Neural progenitor cell (in vitro differentiated cells): ENCODE results near the gene SCAPER. TPM values are rescaled to one million over a fixed set of nuclear protein-coding genes. Genes with fewer than 3 reads are reported as not detected.

ENCODE experiments used
- DNase-seq: peaks from one replicate; pipeline ENCODE4 v3.0.0-alpha.2; 2016; ENCODE audit warnings: low spot score
- H2AFZ ChIP-seq: fragments of 200-600 bp; sonication (generic); replicated peaks from 2 replicates; pipeline ENCODE4 v1.6.1; 2016; ENCODE audit warnings: antibody characterized with exemption
- H3F3A ChIP-seq: fragments of 200-600 bp; sonication (generic); 2 replicates; pipeline ENCODE4 v1.6.1; 2016; ENCODE audit warnings: antibody characterized with exemption, low read depth
- H3K27ac ChIP-seq: fragments of 200-600 bp; sonication (generic); 2 replicates; pipeline ENCODE4 v1.5.1; 2016; ENCODE audit warnings: mild to moderate bottlenecking
- H3K27me3 ChIP-seq: fragments of 200-600 bp; sonication (generic); 2 replicates; pipeline ENCODE4 v1.6.1; 2016; ENCODE audit warnings: mild to moderate bottlenecking, moderate library complexity
- H3K36me3 ChIP-seq: fragments of 200-600 bp; sonication (generic); 2 replicates; pipeline ENCODE4 v1.5.1; 2016
- H3K4me1 ChIP-seq: fragments of 200-600 bp; sonication (generic); 2 replicates; pipeline ENCODE4 v1.6.1; 2016; ENCODE audit warnings: mixed run types
- H3K4me2 ChIP-seq: fragments of 200-600 bp; sonication (generic); 2 replicates; pipeline ENCODE4 v1.6.1; 2016
- H3K4me3 ChIP-seq: fragments of 200-600 bp; sonication (generic); 2 replicates; pipeline ENCODE4 v1.5.1; 2016
- H3K79me2 ChIP-seq: fragments of 200-600 bp; sonication (generic); 2 replicates; pipeline ENCODE4 v1.6.1; 2016; ENCODE audit warnings: low read depth
- H3K9ac ChIP-seq: fragments of 200-600 bp; sonication (generic); 2 replicates; pipeline ENCODE4 v1.6.1; 2016
- H3K9me3 ChIP-seq: fragments of 200-600 bp; sonication (generic); 2 replicates; pipeline ENCODE4 v1.5.1; 2016; ENCODE audit warnings: low read depth
- H4K20me1 ChIP-seq: fragments of 200-600 bp; sonication (generic); 2 replicates; pipeline ENCODE4 v1.6.1; 2016; ENCODE audit warnings: low read depth
- H3K27ac Mint-ChIP-seq: 3 replicates; pipeline ENCODE4 v1.8.0; 2021; ENCODE audit warnings: mixed read lengths
- H3K27me3 Mint-ChIP-seq: 2 replicates; pipeline ENCODE4 v1.8.0; 2022; ENCODE audit warnings: low read depth, mild to moderate bottlenecking, inconsistent platforms, moderate library complexity, mixed read lengths; ENCODE audit not compliant: insufficient read depth
- H3K36me3 Mint-ChIP-seq: 3 replicates; pipeline ENCODE4 v1.8.0; 2021; ENCODE audit warnings: mixed read lengths
- H3K4me1 Mint-ChIP-seq: 3 replicates; pipeline ENCODE4 v1.8.0; 2021; ENCODE audit warnings: mixed read lengths
- H3K4me3 Mint-ChIP-seq: 3 replicates; pipeline ENCODE4 v1.8.0; 2021; ENCODE audit warnings: mild to moderate bottlenecking, moderate library complexity, mixed read lengths
- H3K9me3 Mint-ChIP-seq: 3 replicates; pipeline ENCODE4 v1.8.0; 2020; ENCODE audit warnings: mixed read lengths
- CTCF ChIP-seq: fragments of 200-600 bp; sonication (generic); IDR thresholded peaks from 2 replicates; pipeline ENCODE4 v1.5.1; 2017; ENCODE audit warnings: antibody characterized with exemption, mild to moderate bottlenecking
- EZH2 ChIP-seq: fragments of 200-600 bp; sonication (generic); IDR thresholded peaks from 2 replicates; pipeline ENCODE4 v1.6.1; 2017; ENCODE audit warnings: antibody characterized with exemption, mild to moderate bottlenecking, moderate library complexity
- EZH2phosphoT487 ChIP-seq: fragments of 200-600 bp; sonication (generic); IDR thresholded peaks from 2 replicates; pipeline ENCODE4 v1.6.1; 2017; ENCODE audit warnings: antibody characterized with exemption
- total RNA-seq: library from RNA; depleted of rRNA; stranded (reverse); fragments of >200 nt; gene quantifications from 2 replicates; pipeline ENCODE4 v1.2.3, GENCODE V29; 2015; ENCODE audit warnings: low replicate concordance

Gene SCAPER
- total RNA-seq, 1 donor from 2014 or later = 20.4 TPM

- Histone ChIP-seq H3K9me3 (no peaks in the 10 kb centered on the region), H2AFZ (no peak overlapping the region), H3K27me3 (peaks cover 100% of the 10 kb centered on the region), H3K36me3 (no peaks in the 10 kb centered on the region), H3K27ac (no peak overlapping the region), H3K4me3 (peak overlapping the region; percentile 51), H3K79me2 (no peaks in the 10 kb centered on the region), H3K4me2 (peak overlapping the region; percentile 86), H3K9ac (no peak overlapping the region), H4K20me1 (peaks cover 79% of the 10 kb centered on the region), H3F3A (peaks cover 47% of the 10 kb centered on the region), H3K4me1 (peaks cover 19% of the 10 kb centered on the region)
- no peak overlapping the region for H3K27ac Mint-ChIP-seq
- H3K27me3 Mint-ChIP-seq = peaks cover 68% of the 10 kb centered on the region
- no peak for DNase-seq
- no peak for TF ChIP-seq EZH2
- TF ChIP-seq EZH2phosphoT487 = peak; percentile 1
- no peak for TF ChIP-seq CTCF
- H3K36me3 Mint-ChIP-seq = no peaks in the 10 kb centered on the region
- no peaks in the 10 kb centered on the region for H3K9me3 Mint-ChIP-seq
- H3K4me3 Mint-ChIP-seq = peak overlapping the region; percentile 52
- peaks cover 26% of the 10 kb centered on the region for H3K4me1 Mint-ChIP-seq
Observed at GRCh38 chr15:76345583-76345879, 559.6 kb downstream of the SCAPER start.

- no peak overlapping the region for H3K27ac Mint-ChIP-seq
- no peak for DNase-seq
- Histone ChIP-seq H3K79me2 (no peaks in the 10 kb centered on the region), H3K27ac (no peak overlapping the region), H3K4me2 (no peak overlapping the region), H3K9me3 (no peaks in the 10 kb centered on the region), H4K20me1 (peaks cover 83% of the 10 kb centered on the region), H2AFZ (no peak overlapping the region), H3K9ac (no peak overlapping the region), H3K4me1 (peaks cover 24% of the 10 kb centered on the region), H3F3A (peaks cover 47% of the 10 kb centered on the region), H3K36me3 (no peaks in the 10 kb centered on the region), H3K27me3 (peaks cover 100% of the 10 kb centered on the region), H3K4me3 (no peak overlapping the region)
- peaks cover 30% of the 10 kb centered on the region for H3K4me1 Mint-ChIP-seq
- H3K4me3 Mint-ChIP-seq = peak overlapping the region; percentile 52
- TF ChIP-seq EZH2phosphoT487 = peak; percentile 3
- peak; percentile 67 for TF ChIP-seq EZH2
- no peak for TF ChIP-seq CTCF
- H3K9me3 Mint-ChIP-seq = no peaks in the 10 kb centered on the region
- peaks cover 73% of the 10 kb centered on the region for H3K27me3 Mint-ChIP-seq
- no peaks in the 10 kb centered on the region for H3K36me3 Mint-ChIP-seq
Observed at GRCh38 chr15:76344893-76345582, 560.1 kb downstream of the SCAPER start.

GRCh38 chr15:76343313-76343996 lies 561.7 kb downstream of the SCAPER start:
- Histone ChIP-seq H3K36me3 (no peaks in the 10 kb centered on the region), H3K4me3 (no peak overlapping the region), H4K20me1 (peaks cover 95% of the 10 kb centered on the region), H3K27ac (no peak overlapping the region), H3K27me3 (peaks cover 100% of the 10 kb centered on the region), H3K4me1 (peaks cover 30% of the 10 kb centered on the region), H3K9me3 (no peaks in the 10 kb centered on the region), H3K9ac (no peak overlapping the region), H3K79me2 (no peaks in the 10 kb centered on the region), H3K4me2 (peak overlapping the region; percentile 61), H2AFZ (no peak overlapping the region), H3F3A (peaks cover 46% of the 10 kb centered on the region)
- no peaks in the 10 kb centered on the region for H3K36me3 Mint-ChIP-seq
- no peaks in the 10 kb centered on the region for H3K9me3 Mint-ChIP-seq
- no peak overlapping the region for H3K4me3 Mint-ChIP-seq
- peak; percentile 30 for DNase-seq
- TF ChIP-seq EZH2 (no peak), EZH2phosphoT487 (peak; percentile 60), CTCF (no peak)
- H3K4me1 Mint-ChIP-seq = peaks cover 39% of the 10 kb centered on the region
- H3K27me3 Mint-ChIP-seq = peaks cover 85% of the 10 kb centered on the region
- no peak overlapping the region for H3K27ac Mint-ChIP-seq
